NB4 (cell line): Measurements from ENCODE around the gene CSPG4.

ENCODE experiments used
- CTCF ChIP-seq: IDR thresholded peaks from one replicate; pipeline ENCODE4 v1.5.1; 2012; ENCODE audit warnings: low read depth, low read length
- POLR2A ChIP-seq: IDR thresholded peaks from 2 replicates; pipeline ENCODE4 v1.6.1; 2011; ENCODE audit warnings: mild to moderate bottlenecking; ENCODE audit not compliant: insufficient read length; ENCODE audit errors: extremely low read depth

- TF ChIP-seq POLR2A (no peak), CTCF (no peak)
These were observed 39.2 kb upstream of the CSPG4 start for GRCh38 chr15:75751891-75752290.
